ENCODE results near the gene DNAJB2. TPM values are rescaled to one million over a fixed set of nuclear protein-coding genes. Genes with fewer than 3 reads are reported as not detected.

The DNAJB2 gene
- total and polyA plus RNA-seq, 2 experiments from 2014 or later, result 19.4 to 47.4 TPM

DNA sequence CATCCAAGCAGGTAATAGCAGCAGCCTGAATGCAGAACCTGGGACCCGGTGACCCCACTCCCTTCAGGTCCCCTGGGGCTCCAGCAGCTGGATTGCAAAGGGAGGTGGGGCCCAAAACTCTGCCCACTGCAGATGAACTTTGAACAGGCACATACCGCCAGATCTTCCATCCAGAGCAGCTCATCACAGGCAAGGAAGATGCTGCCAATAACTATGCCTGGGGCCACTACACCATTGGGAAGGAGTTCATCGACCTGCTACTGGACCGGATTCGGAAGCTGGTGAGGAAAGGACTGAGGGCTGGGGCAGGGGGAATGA lies 9.2 kb upstream of the DNAJB2 start:
- DNase-seq (ENCODE audit: low spot score), result no peak
- Histone ChIP-seq H3K27me3 (no peaks in the 10 kb centered on the region), H4K20me1 (ENCODE audit: insufficient read depth, poor library complexity, severe bottlenecking) (no peaks in the 10 kb centered on the region), H3K9me3 (ENCODE audit: low read depth) (no peaks in the 10 kb centered on the region), H3K79me2 (no peaks in the 10 kb centered on the region), H3K4me3 (no peak overlapping the region), H2AFZ (no peak overlapping the region), H3K4me1 (ENCODE audit: insufficient read depth) (no peaks in the 10 kb centered on the region), H3K36me3 (replicated peaks; ENCODE audit: insufficient read depth, low read depth) (no peaks in the 10 kb centered on the region), H3K4me2 (no peak overlapping the region), H3K27ac (no peak overlapping the region), H3K9me2 (replicated peaks; ENCODE audit: insufficient read depth) (no peaks in the 10 kb centered on the region)
- WGBS (ENCODE audit: low lambda C conversion rate, missing lambda C conversion rate), result 85% methylated on average over 5 of the region's 5 CpGs
- TF ChIP-seq EZH2 (IDR thresholded peaks at IDR 0.05; ENCODE audit: borderline replicate concordance) (no peak), EZH2phosphoT487 (IDR thresholded peaks at IDR 0.05; ENCODE audit: low read depth, severe bottlenecking, unreplicated experiment) (no peak)
- TF ChIP-seq, protein P1, sequence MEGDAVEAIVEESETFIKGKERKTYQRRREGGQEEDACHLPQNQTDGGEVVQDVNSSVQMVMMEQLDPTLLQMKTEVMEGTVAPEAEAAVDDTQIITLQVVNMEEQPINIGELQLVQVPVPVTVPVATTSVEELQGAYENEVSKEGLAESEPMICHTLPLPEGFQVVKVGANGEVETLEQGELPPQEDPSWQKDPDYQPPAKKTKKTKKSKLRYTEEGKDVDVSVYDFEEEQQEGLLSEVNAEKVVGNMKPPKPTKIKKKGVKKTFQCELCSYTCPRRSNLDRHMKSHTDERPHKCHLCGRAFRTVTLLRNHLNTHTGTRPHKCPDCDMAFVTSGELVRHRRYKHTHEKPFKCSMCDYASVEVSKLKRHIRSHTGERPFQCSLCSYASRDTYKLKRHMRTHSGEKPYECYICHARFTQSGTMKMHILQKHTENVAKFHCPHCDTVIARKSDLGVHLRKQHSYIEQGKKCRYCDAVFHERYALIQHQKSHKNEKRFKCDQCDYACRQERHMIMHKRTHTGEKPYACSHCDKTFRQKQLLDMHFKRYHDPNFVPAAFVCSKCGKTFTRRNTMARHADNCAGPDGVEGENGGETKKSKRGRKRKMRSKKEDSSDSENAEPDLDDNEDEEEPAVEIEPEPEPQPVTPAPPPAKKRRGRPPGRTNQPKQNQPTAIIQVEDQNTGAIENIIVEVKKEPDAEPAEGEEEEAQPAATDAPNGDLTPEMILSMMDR (IDR thresholded peaks at IDR 0.05; ENCODE audit: poor library complexity), result no peak

DNA sequence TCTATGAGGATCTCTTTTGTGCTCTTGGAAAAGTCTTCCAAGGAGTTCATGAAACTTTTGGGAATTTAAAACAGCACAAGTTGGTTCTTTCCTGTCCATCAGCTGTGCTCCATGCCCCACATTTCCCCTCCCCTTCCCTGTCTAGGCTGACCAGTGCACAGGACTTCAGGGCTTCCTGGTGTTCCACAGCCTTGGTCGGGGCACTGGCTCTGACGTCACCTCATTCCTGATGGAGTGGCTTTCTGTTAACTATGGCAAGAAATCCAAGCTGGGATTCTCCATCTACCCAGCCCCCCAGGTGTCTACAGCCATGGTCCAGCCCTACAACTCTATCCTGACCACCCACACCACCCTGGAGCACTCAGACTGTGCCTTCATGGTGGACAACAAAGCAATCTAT lies 8.1 kb upstream of the DNAJB2 start:
- Histone ChIP-seq H4K20me1 (ENCODE audit: insufficient read depth, poor library complexity, severe bottlenecking) (no peaks in the 10 kb centered on the region), H3K27ac (no peak overlapping the region), H2AFZ (no peak overlapping the region), H3K9me3 (ENCODE audit: low read depth) (no peaks in the 10 kb centered on the region), H3K79me2 (no peaks in the 10 kb centered on the region), H3K36me3 (replicated peaks; ENCODE audit: insufficient read depth, low read depth) (no peaks in the 10 kb centered on the region), H3K9me2 (replicated peaks; ENCODE audit: insufficient read depth) (no peaks in the 10 kb centered on the region), H3K4me1 (ENCODE audit: insufficient read depth) (no peaks in the 10 kb centered on the region), H3K4me3 (no peak overlapping the region), H3K27me3 (no peaks in the 10 kb centered on the region), H3K4me2 (no peak overlapping the region)
- TF ChIP-seq EZH2 (IDR thresholded peaks at IDR 0.05; ENCODE audit: borderline replicate concordance) (no peak), EZH2phosphoT487 (IDR thresholded peaks at IDR 0.05; ENCODE audit: low read depth, severe bottlenecking, unreplicated experiment) (no peak)
- TF ChIP-seq, protein P1 (IDR thresholded peaks at IDR 0.05; ENCODE audit: poor library complexity), result no peak
- DNase-seq (ENCODE audit: low spot score), result no peak
- 88% methylated on average over 2 of the region's 2 CpGs for WGBS (ENCODE audit: low lambda C conversion rate, missing lambda C conversion rate)

DNA sequence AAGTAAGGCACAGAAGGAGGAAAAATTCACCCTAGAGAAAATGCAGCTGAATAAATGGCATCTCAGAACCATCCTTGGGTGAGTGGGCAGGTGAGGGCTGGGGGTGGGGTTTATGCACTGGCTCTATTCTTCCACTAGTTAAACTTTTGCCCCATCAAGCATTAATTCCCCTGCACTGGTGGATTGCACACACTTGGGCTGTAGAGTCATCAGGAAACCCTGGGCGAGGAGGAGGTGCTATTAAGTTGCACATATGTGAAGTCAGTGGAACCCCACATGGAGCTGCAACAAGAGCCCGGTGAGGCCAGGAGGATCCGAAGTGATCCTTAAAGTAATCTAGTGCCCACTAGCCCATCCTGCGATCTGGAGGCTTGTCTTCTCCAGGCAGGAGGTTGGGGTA lies 6.8 kb upstream of the DNAJB2 start:
- Histone ChIP-seq H3K9me2 (replicated peaks; ENCODE audit: insufficient read depth) (no peaks in the 10 kb centered on the region), H3K4me1 (ENCODE audit: insufficient read depth) (no peaks in the 10 kb centered on the region), H3K27ac (no peak overlapping the region), H3K9me3 (ENCODE audit: low read depth) (no peaks in the 10 kb centered on the region), H4K20me1 (ENCODE audit: insufficient read depth, poor library complexity, severe bottlenecking) (no peaks in the 10 kb centered on the region), H3K36me3 (replicated peaks; ENCODE audit: insufficient read depth, low read depth) (no peaks in the 10 kb centered on the region), H3K4me3 (no peak overlapping the region), H3K4me2 (no peak overlapping the region), H3K27me3 (no peaks in the 10 kb centered on the region), H2AFZ (no peak overlapping the region), H3K79me2 (no peaks in the 10 kb centered on the region)
- no peak for DNase-seq (ENCODE audit: low spot score)
- 93% methylated on average over 4 of the region's 4 CpGs for WGBS (ENCODE audit: low lambda C conversion rate, missing lambda C conversion rate)
- TF ChIP-seq EZH2phosphoT487 (IDR thresholded peaks at IDR 0.05; ENCODE audit: low read depth, severe bottlenecking, unreplicated experiment) (no peak), EZH2 (IDR thresholded peaks at IDR 0.05; ENCODE audit: borderline replicate concordance) (no peak)
- TF ChIP-seq, protein P1 (IDR thresholded peaks at IDR 0.05; ENCODE audit: poor library complexity), result no peak

DNA sequence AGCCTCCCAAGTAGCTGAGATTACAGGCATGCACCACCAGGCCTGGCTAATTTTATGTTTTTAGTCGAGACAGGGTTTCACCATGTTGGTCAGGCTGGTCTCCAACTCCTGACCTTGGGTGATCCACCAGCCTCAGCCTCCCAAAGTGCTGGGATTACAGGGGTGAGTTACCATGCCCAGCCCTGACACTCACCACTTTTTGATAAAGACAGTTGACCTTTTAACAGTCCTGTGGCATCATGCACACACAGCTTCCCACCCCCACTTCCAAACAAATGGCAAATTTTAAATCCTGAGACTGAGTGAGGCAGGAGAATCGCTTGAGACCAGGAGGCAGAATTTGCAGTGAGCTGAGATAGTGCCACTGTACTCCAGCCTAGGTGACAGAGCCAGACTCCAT lies 6.2 kb upstream of the DNAJB2 start:
- H3K4me3 ChIP-seq, result no peak overlapping the region
- WGBS (ENCODE audit: low lambda C conversion rate, missing lambda C conversion rate), result 64% methylated on average over 2 of the region's 2 CpGs
- no peaks in the 10 kb centered on the region for H3K36me3 ChIP-seq (replicated peaks; ENCODE audit: insufficient read depth, low read depth)
- H3K79me2 ChIP-seq, result no peaks in the 10 kb centered on the region
- H3K27me3 ChIP-seq, result no peaks in the 10 kb centered on the region
- H3K4me1 ChIP-seq (ENCODE audit: insufficient read depth), result peaks cover 2% of the 10 kb centered on the region
- no peaks in the 10 kb centered on the region for H3K9me3 ChIP-seq (ENCODE audit: low read depth)
- H3K27ac ChIP-seq, result no peak overlapping the region
- TF ChIP-seq EZH2 (IDR thresholded peaks at IDR 0.05; ENCODE audit: borderline replicate concordance) (no peak), EZH2phosphoT487 (IDR thresholded peaks at IDR 0.05; ENCODE audit: low read depth, severe bottlenecking, unreplicated experiment) (no peak)
- TF ChIP-seq, protein P1 (IDR thresholded peaks at IDR 0.05; ENCODE audit: poor library complexity), result no peak
- no peak for DNase-seq (ENCODE audit: low spot score)
- H3K4me2 ChIP-seq, result no peak overlapping the region
- H4K20me1 ChIP-seq (ENCODE audit: insufficient read depth, poor library complexity, severe bottlenecking), result no peaks in the 10 kb centered on the region
- no peaks in the 10 kb centered on the region for H3K9me2 ChIP-seq (replicated peaks; ENCODE audit: insufficient read depth)
- H2AFZ ChIP-seq, result no peak overlapping the region

All from hepatocyte (in vitro differentiated cells).